Fibroblast of peridontal ligament (primary cell): ENCODE results near the gene PCBP4.
"Not testable (repeated sequence)": the region's sequence is repeated elsewhere in the genome, so short reads cannot be mapped to it uniquely, and the experiment has no call there.

Experiments
- DNase-seq: peaks from one replicate; pipeline ENCODE4 v3.0.0-alpha.2; 2010; ENCODE audit errors: extremely low read depth

PCBP4 gene

DNA sequence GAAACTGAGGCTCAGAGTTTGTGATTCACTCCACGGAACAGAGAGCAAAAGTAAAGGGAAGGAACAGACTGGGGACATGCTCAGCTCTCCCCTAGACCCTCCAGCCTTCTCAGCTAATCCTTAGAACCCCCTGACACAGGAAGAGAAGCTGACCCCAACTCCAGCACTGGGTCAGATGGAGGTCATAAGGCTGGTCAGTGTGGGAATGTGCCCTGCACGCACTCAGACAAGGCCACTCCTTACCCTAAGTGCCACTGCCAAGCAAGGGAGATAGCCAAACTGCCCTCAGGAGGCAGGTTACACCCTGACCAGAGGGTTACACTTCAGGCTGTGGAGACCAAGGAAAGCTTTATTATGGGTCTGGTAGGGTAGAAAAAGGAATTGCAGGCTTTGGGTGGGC, 27.3 kb upstream of the PCBP4 start:
- DNase-seq = no peak

DNA sequence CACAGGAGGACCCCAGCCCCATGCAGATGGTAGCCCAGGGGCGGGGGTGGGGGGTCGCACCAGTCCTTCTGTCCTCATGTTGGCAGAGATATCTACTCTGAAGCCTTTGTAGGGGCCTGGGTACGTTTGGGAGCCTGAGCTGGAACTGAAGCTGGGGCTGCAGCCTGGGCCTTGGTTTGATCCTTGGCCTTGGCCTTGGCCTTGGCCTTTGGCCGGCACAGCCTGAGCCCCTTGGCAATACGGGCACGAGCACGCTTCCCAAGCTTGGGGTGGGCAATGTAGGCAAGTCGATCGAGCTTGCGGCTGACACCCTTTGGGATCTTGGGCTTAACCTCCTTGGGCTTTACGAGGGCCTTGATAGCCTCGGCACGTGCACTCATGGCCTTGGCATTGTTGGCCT, 26.4 kb upstream of the PCBP4 start:
- not testable (repeated sequence) for DNase-seq

DNA sequence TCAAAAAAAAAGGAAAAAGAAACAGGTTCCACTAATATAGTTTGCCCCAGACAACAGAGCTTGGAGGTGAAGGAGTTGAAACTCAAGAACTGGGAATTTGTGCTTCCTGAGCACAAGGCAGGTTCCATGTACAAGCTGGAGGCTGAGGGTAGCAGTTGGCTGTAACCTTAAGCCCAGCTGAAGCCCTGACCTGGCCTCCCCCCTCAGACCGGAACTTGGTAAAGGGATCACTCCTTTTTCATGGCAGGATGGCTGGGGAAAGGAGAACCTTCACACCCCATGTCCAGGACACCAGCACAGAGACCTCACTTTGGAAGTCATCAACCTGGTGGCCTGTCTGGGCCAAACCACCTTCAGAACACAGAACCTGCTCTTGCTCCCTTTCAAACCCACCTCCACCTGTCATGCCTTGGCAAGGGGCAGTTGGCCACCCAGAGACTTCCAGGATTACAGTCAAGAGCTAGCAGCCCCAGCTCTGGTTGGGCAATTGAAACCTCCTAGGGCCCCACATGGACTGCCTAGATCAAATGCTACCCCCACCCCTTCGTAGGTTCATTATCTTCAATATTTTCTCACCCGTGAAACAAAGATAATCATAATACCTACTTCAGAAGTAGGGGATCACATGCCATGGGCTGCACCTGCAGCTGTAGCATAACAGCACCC, 24.9 kb upstream of the PCBP4 start:
- DNase-seq = no peak

DNA sequence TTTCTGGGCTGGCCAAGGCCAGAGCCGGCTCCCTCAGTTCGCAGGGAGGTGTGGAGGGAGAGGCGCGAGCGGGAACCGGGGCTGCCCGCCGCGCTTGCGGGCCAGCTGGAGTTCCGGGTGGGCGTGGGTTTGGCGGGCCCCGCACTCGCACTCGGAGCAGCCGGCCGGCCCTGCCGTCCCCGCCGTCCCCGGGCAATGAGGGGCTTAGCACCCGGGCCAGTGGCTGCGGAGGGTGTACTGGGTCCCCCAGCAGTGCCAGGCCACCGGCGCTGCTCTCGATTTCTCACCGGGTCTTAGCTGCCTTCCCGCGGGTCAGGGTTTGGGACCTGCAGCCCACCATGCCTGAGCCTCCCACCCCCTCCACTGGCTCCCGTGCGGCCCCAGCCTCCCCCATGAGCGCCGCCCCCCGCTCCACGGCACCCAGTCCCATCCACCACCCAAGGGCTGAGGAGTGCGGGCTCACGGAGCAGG, 23.3 kb upstream of the PCBP4 start:
- DNase-seq = not testable (repeated sequence)

DNA sequence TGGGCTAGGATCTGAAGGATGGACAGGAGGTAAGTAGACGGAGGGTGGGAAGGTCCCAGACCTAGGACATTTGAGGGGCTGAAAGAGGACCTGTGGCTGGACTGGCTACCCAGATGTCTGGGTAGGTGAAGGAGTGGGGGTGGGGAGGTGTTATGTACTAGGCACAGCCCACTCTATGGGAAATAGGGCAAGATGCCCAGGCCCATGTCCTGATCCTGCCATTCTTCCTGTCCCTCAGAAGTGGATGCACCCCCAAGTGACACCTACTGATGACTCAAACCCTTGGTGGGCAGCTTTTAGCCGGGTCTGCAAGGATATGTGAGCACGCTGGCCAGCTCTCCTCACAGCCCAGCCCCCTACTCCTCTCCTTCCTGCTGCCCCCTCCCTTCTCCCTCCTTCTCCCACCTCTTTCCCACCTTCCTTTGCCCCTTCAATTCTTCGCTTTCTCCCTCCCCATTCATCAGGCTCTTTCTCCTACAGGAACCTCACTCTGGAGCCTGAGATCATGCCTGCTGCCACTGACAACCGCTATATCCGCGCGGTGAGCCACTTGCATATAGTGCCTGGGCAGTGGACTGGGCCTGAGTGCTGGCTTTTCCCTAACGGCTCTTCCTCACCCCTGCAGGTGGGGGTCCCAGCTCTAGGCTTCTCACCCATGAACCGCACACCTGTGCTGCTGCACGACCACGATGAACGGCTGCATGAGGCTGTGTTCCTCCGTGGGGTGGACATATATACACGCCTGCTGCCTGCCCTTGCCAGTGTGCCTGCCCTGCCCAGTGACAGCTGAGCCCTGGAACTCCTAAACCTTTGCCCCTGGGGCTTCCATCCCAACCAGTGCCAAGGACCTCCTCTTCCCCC, 21.3 kb upstream of the PCBP4 start:
- DNase-seq = no peak

DNA sequence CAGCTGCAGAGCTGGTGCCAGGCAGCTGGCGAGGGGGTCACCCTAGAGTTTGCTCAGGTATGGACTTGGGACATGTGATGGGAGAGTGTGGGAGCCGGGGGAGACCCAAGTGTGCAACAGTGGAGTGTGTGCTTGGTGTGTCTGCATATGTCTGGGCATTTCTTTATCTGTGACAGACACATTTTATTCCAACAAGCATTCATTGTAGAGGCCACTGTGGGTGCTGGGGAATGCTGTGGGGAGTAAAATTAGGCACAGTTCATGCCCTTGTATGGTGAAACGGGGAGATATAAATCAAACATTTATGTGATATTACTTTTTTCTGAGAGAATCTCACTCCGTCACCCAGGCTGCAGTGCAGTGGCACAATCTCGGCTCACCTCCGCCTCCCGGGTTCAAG, 20.3 kb upstream of the PCBP4 start:
- DNase-seq = no peak

DNA sequence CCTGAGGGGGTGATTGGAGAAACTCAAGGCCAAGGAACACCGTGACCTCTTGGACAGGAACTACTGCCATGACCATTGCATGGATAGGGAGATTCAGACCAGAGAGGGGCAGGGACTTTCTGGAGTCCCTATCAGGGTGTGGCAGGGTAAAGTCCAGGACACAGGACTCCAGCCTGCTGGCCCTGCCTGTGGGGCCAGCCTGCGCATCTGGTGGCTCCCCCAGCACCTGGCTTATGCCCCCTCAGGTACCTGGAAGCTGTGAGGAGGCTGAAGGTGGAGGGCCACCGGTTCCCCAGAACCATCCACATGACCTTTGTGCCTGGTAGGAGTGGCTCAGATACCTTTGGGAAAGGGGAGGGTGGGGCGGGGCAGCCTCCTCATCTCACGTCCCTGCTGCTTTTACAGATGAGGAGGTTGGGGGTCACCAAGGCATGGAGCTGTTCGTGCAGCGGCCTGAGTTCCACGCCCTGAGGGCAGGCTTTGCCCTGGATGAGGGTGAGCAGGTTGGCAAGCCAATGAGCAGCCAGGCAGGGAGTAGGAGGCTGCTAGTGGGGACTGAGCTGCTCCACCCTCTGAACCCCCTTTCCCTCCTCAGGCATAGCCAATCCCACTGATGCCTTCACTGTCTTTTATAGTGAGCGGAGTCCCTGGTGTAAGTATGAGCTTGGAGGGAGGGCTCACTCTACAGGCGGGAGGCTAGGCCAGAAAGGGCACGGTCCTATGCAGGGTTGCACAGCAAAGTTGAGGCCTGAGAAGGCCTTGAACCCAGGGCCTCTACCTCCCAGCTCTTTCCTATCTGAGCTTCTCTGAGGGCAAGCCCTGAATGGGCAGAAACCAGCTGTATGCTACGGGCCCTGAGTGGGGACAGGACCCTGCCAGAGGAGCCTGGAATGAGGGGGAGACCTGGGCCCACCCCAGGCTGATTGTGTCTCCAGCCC, 19.0 kb upstream of the PCBP4 start:
- no peak for DNase-seq

DNA sequence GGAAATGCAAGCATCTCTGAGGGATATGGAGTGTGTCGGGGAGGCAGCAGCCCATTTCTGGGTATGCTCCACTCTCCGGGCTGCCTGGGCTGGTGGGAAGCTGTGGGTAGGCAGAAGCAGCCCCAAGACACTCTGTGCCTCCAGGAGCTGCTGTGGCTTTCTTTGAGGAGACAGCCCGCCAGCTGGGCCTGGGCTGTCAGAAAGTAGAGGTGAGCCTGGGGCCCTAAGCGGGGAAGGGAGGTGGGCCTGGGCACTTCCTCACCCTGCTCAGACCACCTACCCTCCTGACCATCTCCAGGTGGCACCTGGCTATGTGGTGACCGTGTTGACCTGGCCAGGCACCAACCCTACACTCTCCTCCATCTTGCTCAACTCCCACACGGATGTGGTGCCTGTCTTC, 17.8 kb upstream of the PCBP4 start:
- DNase-seq = no peak

DNA sequence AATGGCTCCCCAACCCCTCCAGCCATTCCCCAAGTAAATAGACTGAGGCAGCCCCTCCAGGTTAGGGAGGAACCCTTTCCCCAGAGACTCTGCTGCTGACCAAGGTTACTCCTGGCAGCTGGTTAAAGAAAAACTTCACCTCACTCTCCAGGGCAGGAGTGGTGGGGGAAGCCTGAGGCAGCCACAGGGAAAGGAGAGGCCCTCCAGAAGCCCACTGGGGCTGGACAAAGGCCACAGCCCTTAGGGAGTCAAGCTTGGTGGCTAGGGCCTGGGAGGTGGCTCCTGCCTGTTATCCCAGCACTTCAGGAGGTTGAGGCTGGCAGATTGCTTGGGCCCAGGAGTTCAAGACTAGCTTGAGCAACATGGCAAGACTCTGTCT, 17.0 kb upstream of the PCBP4 start:
- DNase-seq = no peak

DNA sequence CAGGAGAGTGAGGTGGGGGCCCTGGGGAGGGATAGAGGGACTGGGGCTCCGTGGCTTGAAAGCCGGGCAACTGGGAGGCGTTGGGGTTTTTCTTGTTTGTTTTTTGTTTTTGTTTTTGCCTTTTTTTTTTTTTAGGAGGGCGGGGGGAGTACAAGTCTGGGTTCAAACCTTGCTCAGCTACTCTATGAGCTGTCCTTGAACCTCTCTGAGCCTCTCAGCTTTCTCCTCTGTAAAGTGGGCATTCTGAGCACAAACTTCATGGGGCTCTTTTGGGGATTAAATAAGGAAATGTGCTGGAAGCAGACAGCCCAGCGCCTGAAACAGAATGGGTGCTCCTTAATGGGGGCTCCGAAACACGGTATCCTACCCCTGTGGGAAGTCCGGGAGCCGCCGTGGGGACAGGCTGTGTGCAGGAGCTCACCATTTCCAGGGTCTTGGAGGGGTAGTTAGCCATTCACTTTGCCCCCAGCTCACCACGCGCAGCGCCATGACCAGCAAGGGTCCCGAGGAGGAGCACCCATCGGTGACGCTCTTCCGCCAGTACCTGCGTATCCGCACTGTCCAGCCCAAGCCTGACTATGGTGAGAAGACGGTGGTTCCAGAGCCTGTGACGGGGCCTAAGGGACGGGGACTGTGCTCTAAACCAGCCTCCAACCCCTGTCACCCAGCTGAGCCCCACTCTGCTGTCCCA, 16.5 kb upstream of the PCBP4 start:
- DNase-seq = no peak

DNA sequence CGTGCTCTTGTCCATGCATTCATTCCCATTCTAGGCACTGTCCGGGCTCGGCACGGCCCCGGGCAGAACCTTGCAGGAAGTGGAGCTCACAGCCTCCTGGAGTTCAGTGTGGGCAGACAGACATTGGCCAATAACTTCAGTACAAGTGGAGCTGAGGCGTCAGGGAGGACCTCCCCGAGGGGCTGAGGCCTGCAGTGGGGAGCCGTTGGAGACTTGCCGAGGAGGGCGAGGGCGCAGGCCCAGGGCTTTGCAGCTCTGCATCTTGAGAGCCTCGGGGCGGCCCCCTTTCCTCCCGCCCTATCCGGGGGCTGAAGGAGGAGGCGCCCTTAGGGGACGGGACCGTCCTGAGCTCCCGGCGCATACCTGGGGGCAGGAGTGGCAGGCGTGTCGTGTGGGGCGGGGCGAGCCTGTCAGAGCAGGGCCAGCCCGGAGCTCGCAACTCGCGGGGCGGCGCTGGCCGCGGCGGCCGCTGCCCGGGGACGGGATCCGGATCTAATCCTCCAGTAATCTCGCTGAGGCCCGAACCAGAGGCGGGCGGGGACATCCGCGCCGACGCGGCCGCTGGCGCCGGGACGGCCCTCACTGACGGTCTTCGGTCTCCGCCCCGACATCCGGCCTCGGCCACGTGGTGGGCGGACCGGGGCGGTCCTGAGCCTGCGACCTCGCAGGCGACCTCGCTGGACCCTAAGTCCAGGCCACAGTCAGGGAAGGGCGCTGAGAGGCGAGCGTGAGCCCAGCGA, 15.8 kb upstream of the PCBP4 start, which contains the start of gene ACY1:
Gene ACY1, plus strand, starts transcription at position 698 of the 740 bp plus-strand sequence. CDS start 530 bp downstream, outside the sequence.
- DNase-seq = peak; percentile 76

DNA sequence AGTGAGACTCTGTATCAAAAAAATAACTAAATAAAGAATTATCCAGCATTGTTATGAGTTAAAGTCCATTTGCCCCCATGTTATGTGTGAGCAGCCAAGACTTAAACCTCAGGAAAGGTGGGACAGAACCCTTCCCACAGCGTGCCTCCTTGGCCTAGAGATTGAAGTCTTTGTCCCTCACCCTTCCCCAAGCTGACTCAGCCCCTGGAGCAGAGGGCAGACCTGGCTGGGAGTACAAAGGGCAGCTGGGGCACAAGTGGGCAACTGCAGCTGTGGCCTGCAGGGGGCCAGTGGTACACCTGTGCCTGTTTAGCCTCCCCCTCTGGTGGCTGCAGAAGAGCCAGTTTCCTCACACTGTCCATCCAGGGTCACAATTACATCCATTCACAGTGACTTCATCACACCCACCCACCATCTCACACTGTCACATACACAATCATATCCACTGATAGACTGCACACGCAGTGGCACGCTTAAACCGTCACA, 15.1 kb upstream of the PCBP4 start:
- no peak for DNase-seq

DNA sequence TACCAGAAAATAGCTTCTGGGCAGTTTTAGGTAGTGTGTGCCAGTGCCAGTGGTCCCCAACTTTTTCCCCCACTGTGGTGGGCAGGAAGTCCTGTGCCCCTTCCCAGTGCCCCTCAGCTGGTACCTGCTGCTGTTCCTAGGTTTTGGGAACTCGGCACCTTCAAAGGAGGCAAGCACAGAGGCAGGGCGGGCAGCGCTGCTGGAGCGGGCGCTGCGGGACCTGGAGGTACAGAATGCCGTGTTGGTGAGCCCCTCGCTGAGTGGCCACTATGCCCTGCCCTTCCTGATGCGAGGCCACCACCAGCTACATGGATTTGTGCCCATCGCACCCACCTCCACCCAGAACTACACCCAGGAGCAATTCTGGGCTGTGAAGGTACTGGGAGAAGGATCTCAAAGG, 13.0 kb upstream of the PCBP4 start:
- DNase-seq = no peak

DNA sequence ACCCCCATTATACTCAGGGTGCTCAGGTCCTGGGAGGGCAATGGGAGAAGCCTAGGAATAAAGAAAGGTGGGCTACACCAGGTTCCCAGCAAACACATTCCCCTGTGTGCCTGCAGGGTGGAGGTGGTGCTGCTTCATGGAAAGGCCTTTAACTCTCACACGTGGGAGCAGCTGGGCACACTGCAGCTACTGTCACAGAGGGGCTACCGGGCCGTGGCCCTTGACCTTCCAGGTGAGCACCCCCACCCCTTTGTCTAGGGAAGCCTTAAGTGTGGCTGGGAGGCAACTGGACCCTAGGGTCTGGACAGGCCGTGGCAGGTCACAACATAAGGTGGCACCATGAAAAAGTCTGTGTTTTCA, 10.9 kb upstream of the PCBP4 start:
- DNase-seq = no peak

DNA sequence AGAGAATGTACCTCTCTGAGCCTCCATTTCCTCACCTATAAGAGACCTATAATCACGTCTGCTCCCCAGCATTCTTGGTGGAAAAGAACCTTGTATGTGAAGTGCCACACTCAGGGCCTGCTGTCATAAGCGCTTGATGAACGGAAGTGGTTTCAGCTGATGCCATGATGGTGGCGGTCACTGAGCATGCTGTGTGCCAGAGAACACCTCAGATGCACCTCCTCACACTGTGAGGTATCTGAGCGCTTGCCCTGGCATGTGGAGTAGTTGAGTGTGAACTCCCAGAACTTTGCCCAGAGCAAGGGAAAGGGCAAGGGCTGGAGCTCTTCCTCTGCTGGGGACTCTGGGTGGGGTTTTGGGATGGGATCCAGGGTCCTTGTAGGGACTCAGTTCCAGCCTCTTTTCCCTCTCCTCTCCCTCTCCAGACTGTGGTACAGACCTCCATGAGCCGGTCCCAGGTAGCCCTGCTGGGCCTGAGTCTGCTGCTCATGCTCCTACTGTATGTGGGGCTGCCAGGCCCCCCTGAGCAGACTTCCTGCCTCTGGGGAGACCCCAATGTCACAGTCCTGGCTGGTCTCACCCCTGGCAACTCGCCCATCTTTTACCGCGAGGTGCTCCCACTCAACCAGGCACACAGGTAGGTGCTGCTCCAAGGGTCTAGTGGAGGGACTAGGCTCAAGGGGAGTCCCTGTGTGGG, 10.3 kb upstream of the PCBP4 start:
- no peak for DNase-seq

DNA sequence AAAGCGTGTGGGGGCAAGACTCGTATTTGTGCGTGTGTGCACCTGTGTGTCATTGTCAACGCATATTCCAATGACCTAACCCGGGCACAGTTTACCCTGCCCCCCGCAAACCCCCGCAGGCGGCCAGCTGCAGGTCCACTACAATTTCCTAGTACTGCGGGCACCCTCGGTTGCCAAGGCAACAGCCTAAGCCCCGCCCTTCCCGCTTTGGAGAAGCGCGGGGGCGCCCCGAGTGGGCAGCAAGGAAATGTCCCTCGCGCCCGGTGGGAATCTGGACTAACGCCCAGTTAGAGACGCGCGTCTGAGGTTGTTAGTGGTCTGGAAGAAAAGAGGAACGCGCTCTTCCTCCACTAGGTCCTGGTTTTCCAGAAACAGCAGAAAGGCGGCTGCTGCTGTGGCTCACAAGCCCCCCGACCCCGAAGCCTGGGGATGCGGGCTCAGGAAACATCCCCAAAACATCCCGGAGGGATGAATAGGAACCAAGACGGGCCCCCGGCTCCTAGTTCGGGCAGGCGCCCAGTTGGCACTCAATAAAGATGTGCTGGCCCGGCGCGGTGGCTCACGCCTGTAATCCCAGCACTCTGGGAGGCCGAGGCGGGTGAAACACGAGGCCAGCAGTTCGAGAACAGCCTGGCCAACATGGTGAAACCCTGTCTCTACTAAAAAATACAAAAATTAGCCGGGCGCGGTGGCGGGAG, 8.7 kb upstream of the PCBP4 start:
- peak; percentile 65 for DNase-seq

DNA sequence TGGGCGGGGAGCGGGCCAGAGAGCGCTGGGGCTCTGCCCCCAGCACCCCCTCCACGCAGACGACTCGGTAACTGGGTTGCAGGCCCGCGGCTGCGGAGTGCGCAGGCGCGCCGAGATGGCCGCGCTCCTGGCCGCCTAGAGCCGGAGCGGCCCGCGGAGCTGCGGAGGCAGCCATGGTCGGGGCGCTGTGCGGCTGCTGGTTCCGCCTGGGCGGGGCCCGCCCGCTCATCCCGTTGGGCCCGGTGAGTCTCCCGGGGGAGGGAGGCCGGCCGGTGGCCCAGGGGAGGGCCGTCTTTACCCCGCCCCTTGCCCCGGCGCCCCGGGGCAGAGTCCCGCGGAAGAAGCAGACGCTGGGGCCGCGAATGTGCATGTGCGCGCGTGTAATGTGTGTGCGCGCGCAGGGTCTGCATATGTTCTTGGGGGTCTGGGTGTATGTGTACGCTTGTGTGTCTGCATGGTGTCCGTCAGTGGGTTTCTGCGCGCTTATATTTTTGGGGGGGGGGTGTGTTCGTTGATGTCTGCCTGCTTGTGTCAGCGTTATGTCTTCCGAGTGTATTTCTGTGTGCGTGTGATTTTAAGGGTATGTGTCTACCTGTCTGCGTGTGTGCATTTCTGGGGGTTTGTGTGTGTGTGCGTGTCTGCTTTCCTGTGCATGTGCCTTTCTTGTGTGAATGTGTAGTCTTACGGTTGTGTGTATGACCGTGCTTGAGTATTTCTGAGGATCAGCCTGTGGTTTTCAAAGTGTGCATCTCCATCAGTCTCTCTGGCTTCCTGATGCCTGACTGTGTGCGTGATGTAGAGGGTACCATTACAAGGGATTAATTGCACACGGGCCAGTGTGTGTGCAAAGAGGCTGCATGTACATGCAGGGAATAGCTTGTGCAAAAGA, 8.0 kb upstream of the PCBP4 start, which contains the start of gene ABHD14A:
Gene ABHD14A, plus strand, starts transcription at position 102 of the 889 bp plus-strand sequence. Its CDS starts 72 bp downstream, at position 174.
- DNase-seq = peak; percentile 60

DNA sequence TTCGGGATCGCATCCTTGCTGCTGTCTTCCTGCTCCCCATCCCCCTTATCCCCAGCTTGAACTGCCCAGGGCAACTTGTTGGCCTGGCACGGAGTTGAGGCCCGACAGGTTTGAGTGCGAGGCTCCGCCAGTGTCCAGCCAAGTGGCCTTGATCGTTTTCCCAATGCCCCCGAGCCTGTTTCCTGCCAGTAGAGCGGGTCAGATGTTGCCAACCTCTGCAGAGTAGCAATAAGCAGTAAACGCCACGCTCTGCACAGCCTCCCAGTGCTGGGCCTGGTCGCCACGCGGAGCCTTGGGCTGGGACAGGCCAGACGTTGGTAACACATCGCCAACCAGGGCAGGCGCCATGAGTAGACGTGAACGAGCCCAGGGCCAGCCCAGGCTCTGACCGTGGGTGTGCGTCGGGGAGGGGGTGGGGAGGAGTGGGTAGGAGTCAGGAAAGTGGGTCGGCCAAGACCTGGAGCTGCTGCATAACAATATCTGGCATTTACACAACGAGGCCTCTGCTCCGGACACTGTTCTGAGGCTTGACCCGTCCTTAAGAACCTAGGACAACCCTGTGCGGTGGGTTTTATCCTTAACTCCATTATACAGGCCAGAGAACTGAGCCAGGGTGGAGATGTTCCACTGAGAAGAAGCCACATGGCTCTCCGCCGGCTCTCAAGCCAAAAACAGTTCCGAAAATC, 7.2 kb upstream of the PCBP4 start:
- DNase-seq = no peak
